GM21786 (cell line): ENCODE measurements around the gene IBSP.
A peak's percentile ranks its signal among the peaks of the same experiment; 100 is the strongest.

ENCODE experiments used
- ATAC-seq: cut with Tn5 transposase; IDR thresholded peaks from one replicate; pipeline ENCODE4 v1.9.1; 2021; ENCODE audit not compliant: unreplicated experiment

IBSP gene

DNA sequence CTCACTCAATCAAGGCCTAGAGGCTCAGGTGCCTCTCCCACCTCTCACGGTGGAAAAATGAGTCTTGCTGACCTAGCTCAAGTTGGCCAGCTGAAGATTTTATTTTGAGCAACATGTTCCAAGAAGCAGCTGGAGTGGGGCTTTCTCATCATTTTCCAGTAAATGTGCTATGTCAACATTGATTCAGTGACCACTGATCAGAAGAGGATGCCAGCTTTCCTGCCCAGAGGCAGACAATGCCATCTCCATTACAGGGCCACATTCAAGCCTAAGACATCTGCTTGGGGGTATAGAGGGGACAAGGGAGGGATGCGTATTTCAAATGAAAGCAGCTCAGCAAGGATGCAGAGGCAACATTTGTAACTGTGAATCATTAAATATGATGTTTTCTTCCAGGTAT, 36.4 kb downstream of the IBSP start:
- ATAC-seq = no peak

GRCh38 chr4:87838205-87838604, 38.9 kb downstream of the IBSP start:
- ATAC-seq = no peak

DNA sequence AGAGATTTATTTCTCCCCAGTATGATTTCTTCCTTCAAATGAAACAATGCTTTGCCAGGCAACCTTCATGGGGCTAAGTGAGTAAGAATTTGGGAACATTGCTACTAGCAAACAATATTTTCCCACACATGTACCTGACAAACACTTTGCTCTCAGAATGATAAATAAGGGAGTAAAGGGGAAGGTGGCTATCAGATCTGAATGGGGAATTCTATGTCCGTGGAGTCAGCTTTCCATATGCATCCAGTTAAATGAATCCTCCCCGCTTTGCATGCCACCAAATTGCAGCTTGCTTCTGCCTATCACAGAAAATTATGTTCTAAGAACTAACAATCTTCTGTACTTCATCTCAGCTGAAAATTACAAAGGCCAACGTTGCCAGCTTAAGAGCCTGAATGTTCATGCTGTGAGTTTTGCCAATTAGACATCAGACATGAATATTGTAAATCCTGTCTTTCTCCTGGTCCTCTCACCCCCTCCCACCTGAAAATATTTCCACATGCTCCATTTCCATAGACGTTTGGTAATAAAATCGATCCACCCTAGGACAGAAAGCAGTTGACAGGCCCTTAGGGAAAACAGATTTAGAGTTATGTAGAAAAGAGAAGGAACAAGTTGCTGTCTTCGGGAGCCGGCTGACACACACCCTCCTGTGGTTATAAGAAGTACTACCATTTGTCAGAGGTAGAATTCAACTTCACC, 39.7 kb downstream of the IBSP start:
- ATAC-seq = peak; percentile 75

GRCh38 chr4:87839592-87839946, 40.2 kb downstream of the IBSP start:
- no peak for ATAC-seq

GRCh38 chr4:87840149-87840548, 40.8 kb downstream of the IBSP start:
- no peak for ATAC-seq

- ATAC-seq = no peak
Measured at GRCh38 chr4:87843936-87844335, 44.6 kb downstream of the IBSP start.

GRCh38 chr4:87844452-87844851, 45.1 kb downstream of the IBSP start:
- no peak for ATAC-seq

- ATAC-seq = no peak
Measured at GRCh38 chr4:87846226-87846625, 46.9 kb downstream of the IBSP start.

DNA sequence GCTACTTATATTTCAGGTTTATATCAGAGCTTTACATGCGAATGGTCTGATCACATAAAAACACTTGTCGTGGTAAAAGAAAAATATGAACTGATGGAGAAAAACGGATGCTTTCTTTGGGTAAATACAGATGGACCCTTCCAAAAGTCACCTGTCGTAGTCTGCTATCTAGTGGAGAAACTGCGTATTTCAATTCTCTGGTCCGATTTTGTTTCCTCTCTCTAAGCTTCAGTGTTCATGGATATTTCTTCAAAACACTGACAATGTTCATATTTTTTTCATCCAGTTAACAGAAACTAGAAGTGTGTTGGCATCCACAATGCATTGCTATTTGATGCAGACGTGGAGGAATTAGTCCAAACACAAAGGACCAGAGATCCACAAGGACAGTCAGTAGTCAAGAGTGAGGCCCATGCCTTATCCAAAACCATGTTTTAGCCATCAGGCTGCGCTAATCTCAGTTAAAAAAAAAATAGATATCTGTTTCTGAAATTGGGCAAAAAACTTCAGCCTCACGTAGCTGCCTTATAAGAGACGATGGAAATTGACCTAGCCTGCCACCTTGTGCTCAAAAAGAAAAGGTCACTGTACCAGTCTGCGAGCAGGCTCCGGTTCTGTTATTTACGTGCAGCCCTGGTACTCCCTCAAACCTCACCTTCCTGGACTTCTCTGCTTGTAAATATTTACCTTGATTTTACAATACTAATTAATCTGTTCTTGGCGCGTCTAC, 49.4 kb downstream of the IBSP start:
- peak; percentile 90 for ATAC-seq

DNA sequence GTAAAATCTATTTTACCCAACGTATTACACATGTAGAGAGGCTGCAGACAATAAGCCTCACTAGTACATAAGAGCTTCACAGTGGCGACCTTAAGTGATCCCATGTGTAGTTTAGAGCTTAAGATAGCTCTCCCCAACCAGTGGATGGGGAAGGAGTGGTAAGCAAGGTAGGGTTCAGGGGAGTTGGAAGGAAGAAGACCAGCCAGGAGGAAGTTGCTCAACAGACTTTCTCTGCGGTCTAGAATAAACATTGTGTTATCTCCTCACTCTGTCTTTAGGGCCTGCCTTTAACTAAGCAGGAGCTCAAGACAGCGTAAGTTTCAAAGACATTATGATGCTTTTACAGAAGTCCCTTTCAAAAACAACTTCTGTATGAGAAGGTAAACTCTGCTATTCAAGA, 50.3 kb downstream of the IBSP start:
- ATAC-seq = no peak

GRCh38 chr4:87851332-87851731, 52.0 kb downstream of the IBSP start:
- no peak for ATAC-seq

DNA sequence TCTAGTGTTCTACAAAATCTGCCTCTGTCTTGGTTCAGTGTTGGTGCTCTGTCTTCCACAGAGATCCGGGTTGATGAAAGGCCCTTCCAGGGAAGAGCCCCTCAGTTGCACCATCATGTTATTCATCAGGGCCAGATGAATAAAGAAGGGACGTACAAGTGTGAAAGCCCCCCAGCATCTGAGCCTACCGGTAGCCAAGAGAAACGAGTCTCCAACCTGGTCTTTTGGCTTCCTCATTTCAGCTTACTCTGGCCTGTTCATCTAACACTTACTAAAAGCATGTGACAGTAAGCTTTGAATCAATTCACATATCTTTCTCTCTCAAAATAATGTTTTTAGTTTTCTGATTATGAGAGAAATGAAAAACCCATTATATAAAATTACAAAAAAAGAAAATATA, 52.6 kb downstream of the IBSP start:
- ATAC-seq = no peak

GRCh38 chr4:87853108-87853507, 53.8 kb downstream of the IBSP start:
- no peak for ATAC-seq

GRCh38 chr4:87853891-87854290, 54.5 kb downstream of the IBSP start:
- ATAC-seq = no peak

DNA sequence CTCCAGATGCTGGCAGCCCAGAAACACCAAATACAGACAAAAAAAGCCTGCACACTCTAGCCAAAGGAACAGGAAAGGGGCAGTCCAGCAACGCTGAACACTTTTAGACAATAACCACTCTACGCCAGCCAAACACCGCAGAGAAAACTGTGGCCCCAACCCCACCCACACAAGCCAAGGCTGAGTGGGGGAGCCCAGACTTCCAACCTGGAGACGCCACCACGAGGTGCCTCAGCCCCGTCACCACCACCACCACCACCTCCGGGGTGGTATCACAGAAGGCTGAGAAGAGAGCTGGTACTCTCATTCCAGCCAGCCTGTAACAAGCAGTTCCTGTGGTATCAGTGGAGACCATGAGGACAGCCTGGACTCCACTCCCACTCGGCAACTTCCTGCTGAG, 56.2 kb downstream of the IBSP start:
- no peak for ATAC-seq

- no peak for ATAC-seq
Measured at GRCh38 chr4:87856816-87857215, 57.5 kb downstream of the IBSP start.

DNA sequence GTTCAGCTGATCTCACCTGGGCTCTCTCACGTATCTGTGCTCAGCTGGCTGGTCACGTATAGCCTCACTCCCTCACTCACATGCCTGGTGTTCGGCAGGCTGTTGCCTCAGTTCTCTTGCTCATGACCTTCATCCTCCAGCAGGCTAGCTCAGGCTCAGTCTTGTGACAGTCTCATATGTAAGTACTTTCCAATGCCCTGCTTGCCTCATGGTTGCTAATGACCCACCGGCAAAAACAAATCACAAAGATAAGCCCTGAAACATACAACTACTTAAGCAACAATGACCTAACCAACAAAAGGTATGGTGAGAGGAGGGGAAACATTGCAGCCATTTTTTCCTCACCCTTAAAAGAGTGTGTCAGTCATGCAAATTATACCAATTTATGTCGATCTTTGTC, 58.4 kb downstream of the IBSP start:
- no peak for ATAC-seq
